ENCODE data around the gene INTS14. TPM values are rescaled to one million over a fixed set of nuclear protein-coding genes. Genes with fewer than 3 reads are reported as not detected.

Gene INTS14
- 45.4 and 47.8 TPM in 2 replicates for total RNA-seq

DNA sequence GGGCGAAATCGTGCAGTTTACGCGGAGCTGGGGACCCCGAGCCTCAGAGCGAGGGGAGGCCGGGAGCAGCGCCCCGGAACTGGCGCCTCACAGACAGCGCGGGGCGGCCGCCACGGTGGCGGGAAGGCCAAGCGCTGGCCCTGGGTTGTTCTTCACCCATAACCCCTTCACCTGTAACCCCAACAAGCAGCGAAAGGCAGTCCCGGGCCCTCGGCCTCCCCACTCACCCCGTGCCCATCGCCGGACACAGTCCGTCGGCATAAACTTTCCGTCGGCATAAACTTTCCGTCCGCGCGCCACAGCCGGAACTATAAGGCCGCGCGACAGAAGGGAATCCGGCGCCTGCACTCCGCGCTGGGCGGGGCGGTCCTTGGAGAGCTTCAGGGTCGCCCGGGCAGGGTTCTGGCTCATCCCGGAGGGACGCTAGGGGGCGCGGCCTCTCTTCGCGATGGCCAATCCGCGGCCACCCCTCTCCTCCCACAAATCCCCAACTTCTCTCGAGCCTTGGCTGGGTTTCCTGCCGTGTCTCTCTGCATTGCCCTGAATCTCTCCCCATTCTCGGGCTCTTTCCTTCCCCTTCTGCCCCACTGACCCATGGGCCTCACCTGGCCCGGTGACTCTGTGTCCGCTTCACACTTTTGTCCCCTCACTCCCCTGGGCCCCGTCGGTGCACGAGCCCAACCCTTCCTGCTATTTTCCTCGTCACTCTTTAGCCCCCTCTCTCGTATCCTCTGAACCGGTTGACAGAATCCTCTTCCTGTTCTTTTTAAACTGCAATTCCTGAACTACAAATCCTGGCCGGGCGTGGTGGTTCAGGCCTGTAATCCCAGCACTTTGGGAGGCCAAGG lies at the start of gene INTS14:
Gene INTS14, minus strand, starts transcription at position 261 of the 848 bp plus-strand sequence. CDS start 3,751 bp downstream, outside the sequence.
- H3K4me1 Mint-ChIP-seq (ENCODE audit: low read depth): peaks cover 23% of the 10 kb centered on the region
- H3K9me3 Mint-ChIP-seq: no peaks in the 10 kb centered on the region
- DNase-seq (ENCODE audit: low spot score): peak; percentile 88
- intact Hi-C loops (cut with micrococcal nuclease): loop anchor here (1.0 kb wide), 1 partner anchor 81 kb away; the partner anchor contains the start of gene HACD3
- H3K27ac Mint-ChIP-seq: peak within 1 kb of the TSS; percentile 92
- H3K36me3 Mint-ChIP-seq (ENCODE audit: low read depth): peaks cover 4% of the 10 kb centered on the region
- peak within 1 kb of the TSS; percentile 95 for H3K4me3 Mint-ChIP-seq (ENCODE audit: low read depth)
- H3K27me3 Mint-ChIP-seq (ENCODE audit: low read depth): no peaks in the 10 kb centered on the region

DNA sequence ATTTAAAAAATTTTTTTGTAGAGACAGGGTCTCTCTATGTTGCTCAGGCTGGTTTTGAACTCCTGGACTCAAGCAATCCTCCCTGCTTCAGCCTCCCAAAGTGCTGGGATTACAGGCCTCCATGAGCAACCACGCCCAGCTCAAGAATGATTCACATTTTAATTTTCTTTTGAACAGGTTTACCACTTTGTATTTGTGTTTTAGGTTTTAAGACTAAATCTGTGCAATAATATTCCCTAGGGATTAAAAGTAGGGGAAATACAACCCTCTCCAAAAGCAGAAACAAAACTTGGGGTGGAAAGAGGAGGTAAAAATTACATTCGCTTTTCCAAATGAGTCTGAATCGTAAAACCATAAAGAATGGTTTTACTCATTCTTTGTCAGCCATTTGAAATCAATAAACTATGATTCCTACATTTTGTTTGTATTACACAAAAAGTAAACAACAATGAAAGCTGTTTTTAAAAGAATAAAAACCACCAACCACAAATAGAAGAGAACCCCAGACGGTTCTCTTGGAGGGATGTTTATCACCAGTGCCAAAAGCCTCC lies 48.6 kb upstream of the INTS14 start:
- Mint-ChIP-seq H3K9me3 (no peaks in the 10 kb centered on the region), H3K36me3 (ENCODE audit: low read depth) (peaks cover 54% of the 10 kb centered on the region)

GRCh38 chr15:65655457-65655856 lies 44.5 kb upstream of the INTS14 start:
- Mint-ChIP-seq H3K27ac (no peak overlapping the region), H3K27me3 (ENCODE audit: low read depth) (no peaks in the 10 kb centered on the region), H3K4me3 (ENCODE audit: low read depth) (no peak overlapping the region), H3K36me3 (ENCODE audit: low read depth) (peaks cover 47% of the 10 kb centered on the region), H3K9me3 (no peaks in the 10 kb centered on the region), H3K4me1 (ENCODE audit: low read depth) (peaks cover under 1% of the 10 kb centered on the region)
- intact Hi-C loops (cut with micrococcal nuclease): no loop called here
- no peak for DNase-seq (ENCODE audit: low spot score)

More for the DNA sequence above, 48.6 kb upstream of the INTS14 start:
- H3K27me3 Mint-ChIP-seq (ENCODE audit: low read depth): no peaks in the 10 kb centered on the region
- intact Hi-C loops (cut with micrococcal nuclease): no loop called here
- DNase-seq (ENCODE audit: low spot score): no peak
- H3K27ac Mint-ChIP-seq: no peak overlapping the region
- no peak overlapping the region for H3K4me3 Mint-ChIP-seq (ENCODE audit: low read depth)
- no peaks in the 10 kb centered on the region for H3K4me1 Mint-ChIP-seq (ENCODE audit: low read depth)

GRCh38 chr15:65655026-65655425 lies 44.1 kb upstream of the INTS14 start:
- H3K27ac Mint-ChIP-seq: no peak overlapping the region
- DNase-seq (ENCODE audit: low spot score): no peak

DNA sequence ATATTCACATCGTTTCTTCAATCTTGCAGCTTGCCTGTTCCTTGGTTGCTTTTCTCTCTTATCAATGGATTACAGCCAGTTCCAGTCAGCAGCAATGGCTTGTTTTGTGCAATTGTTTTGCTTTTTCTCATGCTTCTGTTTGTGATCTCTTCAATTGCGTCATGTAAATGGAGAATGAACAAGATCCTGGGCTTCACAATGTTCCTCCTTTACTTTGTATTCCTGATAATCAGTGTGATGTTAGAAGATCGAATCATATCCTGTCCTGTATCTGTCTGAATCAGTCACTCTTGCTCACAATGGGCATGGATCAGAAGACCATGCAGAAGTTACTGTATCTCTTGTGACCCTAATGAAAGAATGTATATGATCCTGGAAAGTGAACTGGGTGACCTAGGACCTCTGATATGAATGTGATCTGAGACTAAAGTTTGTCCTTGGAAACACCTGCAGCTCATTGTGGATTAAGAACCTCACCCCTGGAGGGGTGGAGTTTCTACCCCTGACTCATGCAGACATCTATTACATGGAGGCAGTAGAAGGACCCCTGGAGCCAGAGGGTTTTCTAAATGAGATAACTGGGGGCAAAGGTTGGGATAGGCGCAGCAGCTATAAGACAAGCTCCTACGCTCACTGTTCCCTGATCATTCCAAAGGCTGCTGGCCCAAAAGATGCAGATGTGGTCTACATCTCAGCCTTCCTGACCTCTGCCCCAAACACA lies 43.0 kb upstream of the INTS14 start:
- H3K4me1 Mint-ChIP-seq (ENCODE audit: low read depth): peaks cover 3% of the 10 kb centered on the region
- H3K36me3 Mint-ChIP-seq (ENCODE audit: low read depth): peaks cover 44% of the 10 kb centered on the region
- H3K27me3 Mint-ChIP-seq (ENCODE audit: low read depth): no peaks in the 10 kb centered on the region
- no peak for DNase-seq (ENCODE audit: low spot score)
- H3K27ac Mint-ChIP-seq: no peak overlapping the region
- intact Hi-C loops (cut with micrococcal nuclease): no loop called here
- H3K9me3 Mint-ChIP-seq: no peaks in the 10 kb centered on the region
- no peak overlapping the region for H3K4me3 Mint-ChIP-seq (ENCODE audit: low read depth)

More at GRCh38 chr15:65655026-65655425, 44.1 kb upstream of the INTS14 start:
- H3K4me3 Mint-ChIP-seq (ENCODE audit: low read depth): no peak overlapping the region
- peaks cover 3% of the 10 kb centered on the region for H3K4me1 Mint-ChIP-seq (ENCODE audit: low read depth)
- H3K27me3 Mint-ChIP-seq (ENCODE audit: low read depth): no peaks in the 10 kb centered on the region
- intact Hi-C loops (cut with micrococcal nuclease): no loop called here
- H3K36me3 Mint-ChIP-seq (ENCODE audit: low read depth): peaks cover 47% of the 10 kb centered on the region
- H3K9me3 Mint-ChIP-seq: no peaks in the 10 kb centered on the region

- intact Hi-C loops (cut with micrococcal nuclease): no loop called here
- Mint-ChIP-seq H3K9me3 (no peaks in the 10 kb centered on the region), H3K27ac (no peak overlapping the region), H3K27me3 (ENCODE audit: low read depth) (no peaks in the 10 kb centered on the region), H3K4me1 (ENCODE audit: low read depth) (peaks cover 3% of the 10 kb centered on the region), H3K36me3 (ENCODE audit: low read depth) (peaks cover 40% of the 10 kb centered on the region), H3K4me3 (ENCODE audit: low read depth) (no peak overlapping the region)
- no peak for DNase-seq (ENCODE audit: low spot score)
Observed at GRCh38 chr15:65653341-65653740, 42.4 kb upstream of the INTS14 start.

- Mint-ChIP-seq H3K27ac (no peak overlapping the region), H3K27me3 (ENCODE audit: low read depth) (no peaks in the 10 kb centered on the region), H3K36me3 (ENCODE audit: low read depth) (peaks cover 43% of the 10 kb centered on the region), H3K4me3 (ENCODE audit: low read depth) (no peak overlapping the region), H3K4me1 (ENCODE audit: low read depth) (peaks cover 3% of the 10 kb centered on the region), H3K9me3 (no peaks in the 10 kb centered on the region)
- DNase-seq (ENCODE audit: low spot score): no peak
- intact Hi-C loops (cut with micrococcal nuclease): no loop called here
Observed at GRCh38 chr15:65651831-65652749, 41.2 kb upstream of the INTS14 start.

DNA sequence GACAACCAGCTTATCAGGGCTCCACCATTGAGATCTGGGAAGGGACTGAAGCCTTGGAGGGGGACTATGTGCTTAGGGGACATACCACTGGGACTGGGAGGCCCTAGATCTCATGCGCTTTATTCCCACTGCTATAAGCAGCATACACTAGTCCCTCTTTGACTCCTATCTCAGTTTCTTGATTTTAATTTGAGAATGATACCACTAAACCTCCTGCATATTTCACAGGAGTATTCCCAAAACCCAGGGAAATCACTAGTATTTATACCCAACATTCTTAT lies 40.1 kb upstream of the INTS14 start:
- peaks cover 3% of the 10 kb centered on the region for H3K4me1 Mint-ChIP-seq (ENCODE audit: low read depth)
- no peak for DNase-seq (ENCODE audit: low spot score)
- H3K27ac Mint-ChIP-seq: no peak overlapping the region
- intact Hi-C loops (cut with micrococcal nuclease): no loop called here
- no peak overlapping the region for H3K4me3 Mint-ChIP-seq (ENCODE audit: low read depth)
- peaks cover 39% of the 10 kb centered on the region for H3K36me3 Mint-ChIP-seq (ENCODE audit: low read depth)
- no peaks in the 10 kb centered on the region for H3K9me3 Mint-ChIP-seq
- no peaks in the 10 kb centered on the region for H3K27me3 Mint-ChIP-seq (ENCODE audit: low read depth)

GRCh38 chr15:65650312-65651041 lies 39.5 kb upstream of the INTS14 start:
- Mint-ChIP-seq H3K36me3 (ENCODE audit: low read depth) (peaks cover 37% of the 10 kb centered on the region), H3K4me3 (ENCODE audit: low read depth) (no peak overlapping the region), H3K4me1 (ENCODE audit: low read depth) (peaks cover 3% of the 10 kb centered on the region), H3K27ac (no peak overlapping the region), H3K27me3 (ENCODE audit: low read depth) (no peaks in the 10 kb centered on the region), H3K9me3 (no peaks in the 10 kb centered on the region)
- intact Hi-C loops (cut with micrococcal nuclease): no loop called here
- DNase-seq (ENCODE audit: low spot score): no peak

GRCh38 chr15:65646486-65646885 lies 35.6 kb upstream of the INTS14 start:
- DNase-seq (ENCODE audit: low spot score): no peak
- Mint-ChIP-seq H3K9me3 (no peaks in the 10 kb centered on the region), H3K4me1 (ENCODE audit: low read depth) (peaks cover 3% of the 10 kb centered on the region), H3K36me3 (ENCODE audit: low read depth) (peaks cover 7% of the 10 kb centered on the region), H3K4me3 (ENCODE audit: low read depth) (no peak overlapping the region), H3K27me3 (ENCODE audit: low read depth) (no peaks in the 10 kb centered on the region), H3K27ac (no peak overlapping the region)
- intact Hi-C loops (cut with micrococcal nuclease): no loop called here

- peaks cover 5% of the 10 kb centered on the region for H3K36me3 Mint-ChIP-seq (ENCODE audit: low read depth)
- intact Hi-C loops (cut with micrococcal nuclease): no loop called here
- no peak overlapping the region for H3K4me3 Mint-ChIP-seq (ENCODE audit: low read depth)
- H3K27ac Mint-ChIP-seq: no peak overlapping the region
- H3K27me3 Mint-ChIP-seq (ENCODE audit: low read depth): no peaks in the 10 kb centered on the region
- peaks cover 2% of the 10 kb centered on the region for H3K4me1 Mint-ChIP-seq (ENCODE audit: low read depth)
- H3K9me3 Mint-ChIP-seq: no peaks in the 10 kb centered on the region
- DNase-seq (ENCODE audit: low spot score): no peak
Observed at GRCh38 chr15:65645392-65645791, 34.5 kb upstream of the INTS14 start.

GRCh38 chr15:65644282-65644681 lies 33.4 kb upstream of the INTS14 start:
- intact Hi-C loops (cut with micrococcal nuclease): no loop called here
- Mint-ChIP-seq H3K4me1 (ENCODE audit: low read depth) (no peaks in the 10 kb centered on the region), H3K36me3 (ENCODE audit: low read depth) (peaks cover 3% of the 10 kb centered on the region), H3K4me3 (ENCODE audit: low read depth) (no peak overlapping the region), H3K27me3 (ENCODE audit: low read depth) (no peaks in the 10 kb centered on the region), H3K27ac (no peak overlapping the region), H3K9me3 (no peaks in the 10 kb centered on the region)
- no peak for DNase-seq (ENCODE audit: low spot score)
